Uterus (tissue), 4 donors: ENCODE data around the gene DNAJC11. TPM values are rescaled to one million over a fixed set of nuclear protein-coding genes. Genes with fewer than 3 reads are reported as not detected.

ENCODE experiments used
- DNase-seq, 2 donors: peaks; one replicate each; pipeline ENCODE4 v3.0.0-alpha.2; 2019 to 2020
- H3K27ac ChIP-seq, 2 donors: fragments of 200-600 bp; sonication (generic); 1 replicate in 1 of 2; 2 replicates in 1 of 2; pipeline ENCODE4 v1.5.1; 2016 to 2018
- H3K27me3 ChIP-seq, 2 donors: fragments of 200-600 bp; sonication (generic); one replicate each; pipeline ENCODE4 v1.5.1; 2018 to 2019; ENCODE audit warnings: control low read depth in 1 of 2
- H3K36me3 ChIP-seq, 2 donors: fragments of 200-600 bp; sonication (generic); one replicate each; pipeline ENCODE4 v1.5.1; 2019; ENCODE audit warnings: control low read depth in 1 of 2
- H3K4me1 ChIP-seq, 2 donors: fragments of 200-600 bp; sonication (generic); one replicate each; pipeline ENCODE4 v1.5.1; 2018 to 2019; ENCODE audit warnings: control low read depth in 1 of 2
- H3K4me3 ChIP-seq, 2 donors: fragments of 200-600 bp; sonication (generic); 1 replicate in 1 of 2; 2 replicates in 1 of 2; pipeline ENCODE4 v1.5.1; 2018 to 2019; ENCODE audit warnings: mild to moderate bottlenecking in 1 of 2
- H3K9me3 ChIP-seq, 2 donors: fragments of 200-600 bp; sonication (generic); one replicate each; pipeline ENCODE4 v1.5.1; 2019; ENCODE audit warnings: control low read depth in 1 of 2
- POLR2A ChIP-seq, 2 donors: fragments of 450-650 bp; IDR thresholded peaks; one replicate each; pipeline ENCODE4 v1.6.1; 2016; ENCODE audit warnings: antibody characterized with exemption in 2 of 2, mild to moderate bottlenecking in 1 of 2, moderate library complexity in 1 of 2
- intact Hi-C: fragments of 100-400 bp; cut with DNase I; formaldehyde crosslinking; loops from one replicate; pipeline ENCODE4 v1.15.1; 2023; ENCODE audit warnings: low total_unique reads
- total RNA-seq, 4 donors: library from RNA; depleted of rRNA in 3 of 4; stranded (reverse); fragments of >200 nt in 3 of 4; gene quantifications; one replicate each; pipeline versions ENCODE4 v1.1.0 to v1.2.4, GENCODE V29; 2014 to 2023
- TF ChIP-seq, protein P1 (sequence below), 4 experiments: fragments of 200-600 bp in 2 of 4; fragments of 450-650 bp in 2 of 4; sonication (generic) in 2 of 4; IDR thresholded peaks; one replicate each; pipeline ENCODE4 v1.5.1; 2016 to 2019; ENCODE audit warnings: antibody characterized with exemption in 4 of 4, mild to moderate bottlenecking in 2 of 4, moderate library complexity in 1 of 4
- donor health status: DM: yes; HTN: yes; CAD: no.

DNAJC11 gene
- total RNA-seq, 4 donors from 2014 or later = 11.5 to 47.2 (median 22.3) TPM

DNA sequence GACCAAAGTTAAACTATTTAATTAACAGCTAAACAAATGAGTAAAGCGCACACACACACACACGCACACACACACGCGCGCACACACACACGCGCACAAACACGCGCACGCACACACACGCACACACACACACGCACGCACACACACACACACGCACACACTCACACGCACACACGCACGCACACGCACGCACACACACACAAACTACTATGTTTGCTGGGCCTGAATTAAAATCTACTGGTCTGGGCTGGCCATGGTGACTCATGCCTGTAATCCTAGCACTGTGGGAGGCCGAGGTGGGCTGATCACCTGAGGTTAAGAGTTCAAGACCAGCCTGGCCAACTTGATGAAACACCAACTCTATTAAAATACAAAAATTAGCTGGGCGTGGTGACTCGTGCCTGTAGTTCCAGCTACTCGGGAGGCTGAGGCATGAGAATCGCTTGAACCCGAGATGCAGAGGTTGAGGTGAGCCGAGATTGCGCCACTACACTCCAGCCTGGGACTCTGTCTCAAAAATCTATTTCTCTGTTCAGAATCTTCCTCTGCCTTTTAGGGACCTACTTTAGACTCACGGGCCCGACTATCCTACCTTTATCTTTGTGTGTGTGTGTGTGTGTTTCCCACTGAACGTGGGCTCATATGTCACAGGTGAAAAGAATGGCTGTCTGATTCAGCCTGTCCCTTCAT, 37.5 kb upstream of the DNAJC11 start:
- Histone ChIP-seq H3K36me3 (no peaks in the 10 kb centered on the region), H3K27ac (no peak overlapping the region), H3K4me3 (no peak overlapping the region), H3K4me1 (peaks cover 0 to 5% of the 10 kb centered on the region in 2 donors), H3K9me3 (no peaks in the 10 kb centered on the region), H3K27me3 (no peaks in the 10 kb centered on the region)
- intact Hi-C loops = loop anchor here (10.0 kb wide), 1 partner anchor 326 kb away; no protein-coding TSS in a partner anchor
- TF ChIP-seq, protein P1, sequence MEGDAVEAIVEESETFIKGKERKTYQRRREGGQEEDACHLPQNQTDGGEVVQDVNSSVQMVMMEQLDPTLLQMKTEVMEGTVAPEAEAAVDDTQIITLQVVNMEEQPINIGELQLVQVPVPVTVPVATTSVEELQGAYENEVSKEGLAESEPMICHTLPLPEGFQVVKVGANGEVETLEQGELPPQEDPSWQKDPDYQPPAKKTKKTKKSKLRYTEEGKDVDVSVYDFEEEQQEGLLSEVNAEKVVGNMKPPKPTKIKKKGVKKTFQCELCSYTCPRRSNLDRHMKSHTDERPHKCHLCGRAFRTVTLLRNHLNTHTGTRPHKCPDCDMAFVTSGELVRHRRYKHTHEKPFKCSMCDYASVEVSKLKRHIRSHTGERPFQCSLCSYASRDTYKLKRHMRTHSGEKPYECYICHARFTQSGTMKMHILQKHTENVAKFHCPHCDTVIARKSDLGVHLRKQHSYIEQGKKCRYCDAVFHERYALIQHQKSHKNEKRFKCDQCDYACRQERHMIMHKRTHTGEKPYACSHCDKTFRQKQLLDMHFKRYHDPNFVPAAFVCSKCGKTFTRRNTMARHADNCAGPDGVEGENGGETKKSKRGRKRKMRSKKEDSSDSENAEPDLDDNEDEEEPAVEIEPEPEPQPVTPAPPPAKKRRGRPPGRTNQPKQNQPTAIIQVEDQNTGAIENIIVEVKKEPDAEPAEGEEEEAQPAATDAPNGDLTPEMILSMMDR (IDR thresholded peaks at IDR 0.05) = no peak
- TF ChIP-seq POLR2A (IDR thresholded peaks at IDR 0.05) = no peak
- DNase-seq = no peak

DNA sequence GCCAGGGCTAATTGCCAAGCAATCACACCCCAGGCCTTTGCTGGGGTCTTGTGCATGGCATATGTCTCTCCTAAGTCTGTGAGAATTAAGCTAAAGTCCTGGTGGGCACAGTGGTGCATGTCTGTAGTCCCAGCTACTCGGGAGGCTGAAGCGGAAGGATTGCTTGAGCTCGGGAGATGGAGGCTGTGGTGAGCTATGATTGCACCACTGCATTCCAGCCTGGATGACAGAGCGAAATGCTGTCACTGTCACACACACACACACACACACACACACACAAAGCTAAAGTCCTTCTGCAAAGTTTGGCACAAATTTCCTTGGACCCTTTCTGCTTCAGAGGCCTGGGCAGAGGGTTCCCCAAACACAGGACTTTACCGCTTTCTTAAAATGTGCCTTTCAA, 31.3 kb upstream of the DNAJC11 start:
- Histone ChIP-seq H3K4me1 (no peaks in the 10 kb centered on the region), H3K9me3 (no peaks in the 10 kb centered on the region), H3K27ac (no peak overlapping the region), H3K27me3 (no peaks in the 10 kb centered on the region), H3K4me3 (no peak overlapping the region), H3K36me3 (no peaks in the 10 kb centered on the region)
- TF ChIP-seq, protein P1 (IDR thresholded peaks at IDR 0.05) = no peak
- no peak for TF ChIP-seq POLR2A (IDR thresholded peaks at IDR 0.05)
- DNase-seq = no peak
- intact Hi-C loops = loop anchor here (10.0 kb wide), 1 partner anchor 332 kb away; no protein-coding TSS in a partner anchor

DNA sequence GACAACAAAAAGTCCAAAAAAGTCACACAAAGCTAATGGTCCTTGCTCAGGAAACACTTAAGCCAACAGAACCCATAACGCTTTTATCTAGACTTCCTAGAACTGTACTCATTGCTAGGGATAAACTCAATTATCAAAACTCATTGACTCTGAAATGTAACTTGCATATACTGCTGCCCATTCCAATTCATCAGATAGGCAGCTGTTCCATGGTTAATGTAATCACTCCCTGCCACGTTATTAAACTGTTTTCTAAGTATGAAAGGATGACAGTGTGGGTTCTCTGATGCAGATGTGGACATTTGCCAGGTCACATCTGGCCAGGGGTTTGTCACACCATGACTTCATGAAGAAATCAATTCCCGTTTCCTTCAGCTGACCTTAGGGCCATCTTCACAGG, 30.3 kb upstream of the DNAJC11 start:
- Histone ChIP-seq H3K9me3 (no peaks in the 10 kb centered on the region), H3K36me3 (no peaks in the 10 kb centered on the region), H3K27ac (no peak overlapping the region), H3K4me3 (no peak overlapping the region), H3K4me1 (no peaks in the 10 kb centered on the region), H3K27me3 (no peaks in the 10 kb centered on the region)
- DNase-seq = no peak
- TF ChIP-seq, protein P1 (IDR thresholded peaks at IDR 0.05) = no peak
- no peak for TF ChIP-seq POLR2A (IDR thresholded peaks at IDR 0.05)
- intact Hi-C loops = loop anchor here (10.0 kb wide), 1 partner anchor 333 kb away; no protein-coding TSS in a partner anchor

DNA sequence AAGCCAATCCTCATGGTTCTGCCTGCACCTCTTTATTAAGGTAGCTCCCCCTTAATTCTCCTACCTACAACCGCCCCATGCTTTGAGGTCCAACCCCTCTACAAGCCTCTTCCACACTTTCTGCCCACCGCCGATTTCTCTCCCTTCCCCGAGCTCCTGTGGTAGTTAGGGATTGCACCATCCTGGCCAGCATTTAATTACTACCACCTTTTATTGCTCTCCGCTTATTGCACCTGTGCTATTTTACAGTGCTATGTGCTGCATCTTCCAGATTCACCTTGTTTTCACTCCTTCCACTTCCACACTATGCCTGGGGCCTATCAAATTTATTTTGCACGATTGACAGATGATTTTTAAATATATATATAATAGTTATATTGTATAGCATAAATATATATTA, 29.3 kb upstream of the DNAJC11 start:
- no peak for DNase-seq
- TF ChIP-seq, protein P1 (IDR thresholded peaks at IDR 0.05) = no peak
- no peak for TF ChIP-seq POLR2A (IDR thresholded peaks at IDR 0.05)
- no peaks in the 10 kb centered on the region for H3K9me3 ChIP-seq
- H3K4me1 ChIP-seq = no peaks in the 10 kb centered on the region
- H3K27me3 ChIP-seq = no peaks in the 10 kb centered on the region
- intact Hi-C loops = loop anchor here (10.0 kb wide), 1 partner anchor 334 kb away; no protein-coding TSS in a partner anchor
- H3K36me3 ChIP-seq = no peaks in the 10 kb centered on the region
- no peak overlapping the region for H3K27ac ChIP-seq
- no peak overlapping the region for H3K4me3 ChIP-seq

DNA sequence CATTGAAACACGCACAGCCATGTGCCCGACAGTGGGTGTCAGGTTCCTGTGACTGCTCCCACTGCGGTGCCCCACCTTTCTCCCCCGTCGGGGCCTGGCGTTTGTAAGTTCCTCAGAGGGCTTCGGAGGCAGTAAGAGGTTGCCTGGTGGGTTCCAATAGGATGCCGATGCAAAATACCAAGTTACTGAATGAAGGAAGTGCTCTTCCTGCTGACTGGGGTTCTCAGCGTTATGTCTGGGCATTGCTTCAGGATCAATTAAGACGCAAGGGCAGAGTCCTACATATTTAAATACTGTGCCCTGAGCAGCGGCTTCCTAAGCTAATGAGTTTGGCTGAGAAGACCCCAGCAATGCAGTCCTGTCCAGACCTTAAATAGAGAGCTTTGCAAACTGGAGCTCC, 28.9 kb upstream of the DNAJC11 start:
- Histone ChIP-seq H3K27ac (no peak overlapping the region), H3K9me3 (no peaks in the 10 kb centered on the region), H3K27me3 (no peaks in the 10 kb centered on the region), H3K4me3 (no peak overlapping the region), H3K4me1 (no peaks in the 10 kb centered on the region), H3K36me3 (no peaks in the 10 kb centered on the region)
- no peak for TF ChIP-seq POLR2A (IDR thresholded peaks at IDR 0.05)
- TF ChIP-seq, protein P1 (IDR thresholded peaks at IDR 0.05) = no peak
- intact Hi-C loops = loop anchor here (10.0 kb wide), 1 partner anchor 334 kb away; no protein-coding TSS in a partner anchor
- no peak for DNase-seq
